Measurements from ENCODE around the gene C15orf39.

DNA sequence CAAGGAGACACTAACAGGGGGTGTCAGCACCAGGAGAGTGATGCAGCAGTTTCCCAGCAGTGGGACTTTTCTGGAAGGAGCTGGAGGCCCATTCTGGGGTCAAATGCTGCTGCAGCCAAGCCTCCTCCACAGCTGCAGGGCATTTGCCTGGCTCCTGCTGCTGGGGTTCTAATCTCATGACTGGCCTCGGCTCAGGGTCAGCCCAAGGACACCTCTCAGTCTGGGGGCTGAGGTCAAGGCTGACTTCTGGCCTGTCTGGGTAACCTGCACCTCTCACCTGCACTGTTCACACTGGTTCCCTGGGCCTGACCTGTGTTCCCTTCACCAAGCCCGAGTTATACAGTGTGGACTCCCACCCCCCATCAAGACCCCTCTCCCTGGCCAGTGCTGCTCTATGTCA is 10.4 kb upstream of the C15orf39 start:
- TF ChIP-seq, protein P1, sequence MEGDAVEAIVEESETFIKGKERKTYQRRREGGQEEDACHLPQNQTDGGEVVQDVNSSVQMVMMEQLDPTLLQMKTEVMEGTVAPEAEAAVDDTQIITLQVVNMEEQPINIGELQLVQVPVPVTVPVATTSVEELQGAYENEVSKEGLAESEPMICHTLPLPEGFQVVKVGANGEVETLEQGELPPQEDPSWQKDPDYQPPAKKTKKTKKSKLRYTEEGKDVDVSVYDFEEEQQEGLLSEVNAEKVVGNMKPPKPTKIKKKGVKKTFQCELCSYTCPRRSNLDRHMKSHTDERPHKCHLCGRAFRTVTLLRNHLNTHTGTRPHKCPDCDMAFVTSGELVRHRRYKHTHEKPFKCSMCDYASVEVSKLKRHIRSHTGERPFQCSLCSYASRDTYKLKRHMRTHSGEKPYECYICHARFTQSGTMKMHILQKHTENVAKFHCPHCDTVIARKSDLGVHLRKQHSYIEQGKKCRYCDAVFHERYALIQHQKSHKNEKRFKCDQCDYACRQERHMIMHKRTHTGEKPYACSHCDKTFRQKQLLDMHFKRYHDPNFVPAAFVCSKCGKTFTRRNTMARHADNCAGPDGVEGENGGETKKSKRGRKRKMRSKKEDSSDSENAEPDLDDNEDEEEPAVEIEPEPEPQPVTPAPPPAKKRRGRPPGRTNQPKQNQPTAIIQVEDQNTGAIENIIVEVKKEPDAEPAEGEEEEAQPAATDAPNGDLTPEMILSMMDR (IDR thresholded peaks at IDR 0.05; ENCODE audit: low read depth, low read length) = no peak
- no peak for TF ChIP-seq EZH2phosphoT487 (IDR thresholded peaks at IDR 0.05; ENCODE audit: low read depth)

Measured in OCI-LY3 (cell line).